Mesenteric fat pad (tissue), 1 donor: Measurements from ENCODE around the gene ABCC9. TPM values are rescaled to one million over a fixed set of nuclear protein-coding genes. Genes with fewer than 3 reads are reported as not detected.

ENCODE experiments used
- DNase-seq: peaks from one replicate; pipeline ENCODE4 v3.0.0-alpha.2; 2020; ENCODE audit warnings: low spot score
- total RNA-seq: library from RNA; stranded (reverse); fragmentation: NEBNext Ultra II Directional; extraction: Animal tissue kit (Norgen Biotek cat#: 25700); gene quantifications from one replicate; pipeline ENCODE4 v1.2.1, GENCODE V29; 2021
- donor health status: DM: yes; HTN: yes; CAD: no.

The ABCC9 gene
- total RNA-seq, 1 donor from 2014 or later: 55.1 TPM

DNA sequence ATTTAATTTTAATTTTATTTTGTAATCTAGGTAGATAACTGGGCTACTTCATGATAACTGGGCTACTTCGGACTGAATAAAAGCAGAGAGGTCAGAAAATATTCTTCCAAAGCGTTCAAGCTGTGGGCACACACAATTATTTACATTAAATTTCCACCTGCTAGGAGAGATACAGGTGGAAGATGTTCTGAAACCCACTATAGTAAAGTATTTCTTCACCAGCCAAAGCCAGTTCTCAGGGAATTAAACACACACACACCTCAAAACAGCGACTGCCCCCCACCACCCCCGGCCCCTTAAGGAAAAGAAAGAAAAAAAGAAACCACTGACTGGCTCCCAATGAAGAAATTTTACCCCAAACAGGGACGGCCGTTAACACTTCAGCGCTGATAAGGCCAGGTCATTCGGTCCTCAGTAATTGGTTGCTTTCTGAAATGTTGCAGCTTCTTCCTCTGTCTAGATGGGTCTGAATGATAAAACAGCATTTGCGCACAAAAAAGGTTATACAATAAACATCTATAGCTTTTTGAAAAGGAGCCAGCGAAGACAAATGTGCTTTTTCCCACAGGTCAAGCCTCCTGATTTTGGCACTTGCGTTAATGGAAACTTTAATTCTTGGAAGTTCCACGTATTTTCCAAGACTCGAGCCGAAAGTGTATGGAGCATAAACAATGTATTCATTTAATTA is 165.9 kb downstream of the ABCC9 start:
- DNase-seq: no peak

DNA sequence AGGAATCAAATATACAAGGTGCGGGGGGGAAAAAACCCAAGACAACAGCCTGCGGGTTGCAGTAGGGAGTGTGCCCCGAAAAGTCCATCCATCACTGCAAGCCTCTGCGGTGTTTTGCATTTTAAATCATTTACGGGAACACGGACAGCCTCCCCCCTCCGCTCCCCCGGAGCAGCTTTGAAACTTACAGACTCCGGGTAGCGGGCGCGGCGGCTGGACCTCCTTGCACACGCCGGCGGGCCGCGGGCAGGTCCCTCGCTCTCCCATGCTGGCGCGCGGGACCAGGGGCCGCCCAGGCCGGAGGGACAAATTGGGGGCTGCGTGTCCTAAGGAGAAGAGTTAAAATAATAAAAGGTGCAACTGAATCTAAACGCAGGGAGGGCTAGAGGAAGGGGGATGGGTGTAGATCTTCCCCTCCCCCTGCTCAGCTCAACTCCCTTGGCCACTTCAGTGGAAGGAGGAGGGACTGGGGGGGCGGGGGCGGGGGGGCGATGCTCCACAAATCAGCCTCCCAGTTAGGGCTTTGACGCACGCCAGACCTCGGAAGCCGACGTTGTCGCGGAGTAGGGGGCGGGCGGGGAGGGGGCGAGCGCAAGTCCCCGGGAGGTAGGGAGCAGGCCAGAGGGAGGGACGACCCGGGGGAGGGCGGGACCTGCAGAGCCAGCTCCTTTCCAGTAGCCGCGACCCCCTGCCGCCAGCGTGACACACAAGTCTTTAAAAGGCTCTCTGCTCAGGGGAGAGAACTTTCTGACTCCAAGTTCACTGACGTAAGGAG is 166.7 kb downstream of the ABCC9 start, which contains the start of gene KCNJ8:
KCNJ8 (minus strand) TSS at position 349 of the 775 bp plus-strand sequence. CDS start 1,090 bp downstream, outside the sequence.
- no peak for DNase-seq

DNA sequence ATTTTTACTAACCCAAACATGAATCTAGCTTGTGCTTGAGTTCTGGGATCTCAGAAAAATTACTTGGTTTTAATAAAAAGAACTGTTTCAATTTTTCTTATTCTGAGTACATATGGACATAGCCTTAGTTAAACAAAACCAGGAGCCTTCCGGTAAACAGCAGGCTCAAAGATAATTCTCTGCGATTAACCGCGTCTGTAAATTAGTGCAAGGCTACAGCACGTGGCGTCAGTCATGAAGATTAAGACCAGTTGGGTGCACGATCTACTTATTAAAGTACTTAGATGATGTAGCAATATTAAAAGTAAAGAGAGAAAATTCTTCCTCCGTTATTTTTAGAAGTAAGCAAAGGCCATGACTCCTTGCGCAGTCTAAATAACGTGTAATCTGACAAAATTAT is 167.4 kb downstream of the ABCC9 start:
- no peak for DNase-seq

GRCh38 chr12:21773263-21773741 is 167.9 kb downstream of the ABCC9 start:
- no peak for DNase-seq

- no peak for DNase-seq
Observed at GRCh38 chr12:21771311-21771710, 169.9 kb downstream of the ABCC9 start.

DNA sequence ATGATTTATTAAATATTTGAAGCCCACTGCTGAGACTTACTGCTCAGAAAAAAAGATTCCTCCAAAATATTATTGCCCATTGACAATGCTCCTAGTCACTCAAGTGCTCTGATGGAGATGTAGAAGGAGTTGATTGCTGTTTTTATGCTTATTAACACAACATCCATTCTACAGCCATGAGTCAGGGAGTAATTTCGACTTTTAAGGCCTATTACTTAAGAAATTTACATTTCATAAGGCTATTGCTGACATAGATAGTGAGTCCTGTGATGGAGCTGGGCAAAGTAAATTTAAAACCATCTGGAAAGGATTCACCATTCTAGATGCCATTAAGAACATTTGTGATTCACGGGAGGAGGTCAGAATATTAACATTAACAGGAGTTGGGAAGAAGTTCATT is 171.9 kb downstream of the ABCC9 start:
- DNase-seq: no peak

GRCh38 chr12:21766403-21766802 is 174.8 kb downstream of the ABCC9 start:
- DNase-seq: no peak

DNA sequence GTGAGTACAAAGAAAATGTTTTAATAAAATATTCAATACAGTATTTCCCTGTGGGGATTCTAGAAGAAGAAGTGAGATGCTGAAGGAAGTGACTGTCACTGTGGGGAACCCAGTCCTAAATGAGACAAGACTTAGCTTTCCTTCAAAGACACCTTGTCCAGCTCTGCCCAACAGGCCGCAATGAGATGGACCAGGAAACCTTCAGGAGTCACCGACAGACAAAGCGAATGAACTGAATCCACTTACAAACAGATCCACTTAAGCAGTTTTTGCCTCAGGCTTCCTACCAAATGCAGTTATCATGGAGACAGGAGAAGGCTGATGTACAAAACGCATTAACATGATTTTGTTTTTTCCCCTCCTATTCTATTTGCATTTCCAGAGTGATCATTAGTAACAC is 176.3 kb downstream of the ABCC9 start:
- DNase-seq: no peak

DNA sequence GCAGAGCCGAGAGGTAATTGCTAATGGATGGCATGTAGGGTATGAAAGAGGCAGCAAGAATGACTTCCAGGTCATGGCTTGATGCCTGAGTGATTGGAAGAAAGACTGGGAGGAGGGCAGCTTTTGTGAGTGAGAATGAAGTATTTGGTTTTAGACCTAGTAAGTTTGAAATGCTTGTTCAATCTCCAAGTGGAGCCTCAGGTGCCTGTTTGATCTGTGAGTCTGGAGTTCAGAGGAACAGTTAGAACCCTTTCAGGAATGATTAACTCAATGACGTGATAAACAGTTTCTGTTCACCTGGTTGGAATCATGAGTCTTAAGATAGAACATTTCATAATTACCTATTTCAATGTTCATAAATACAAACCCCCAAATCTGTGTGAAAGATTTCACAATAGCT is 177.2 kb downstream of the ABCC9 start:
- DNase-seq: no peak

DNA sequence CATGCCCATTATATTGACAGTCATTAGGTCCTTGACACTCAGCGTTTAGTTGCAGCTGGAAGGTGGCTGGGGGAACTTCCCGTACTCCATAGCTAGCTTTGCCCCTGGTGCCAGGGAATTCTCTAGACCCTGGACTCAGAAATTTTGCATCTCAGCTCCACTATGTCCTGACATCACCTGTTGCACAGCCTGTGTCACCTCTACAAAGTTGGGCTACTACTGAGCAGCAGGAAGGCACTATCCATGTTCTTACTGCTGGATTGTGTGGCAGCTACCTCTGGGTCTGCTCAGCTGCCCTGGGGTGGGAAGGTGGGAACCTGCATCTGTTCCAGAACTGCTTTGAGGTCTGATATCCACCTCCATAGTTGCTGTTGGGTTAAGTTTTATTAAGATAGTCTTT is 177.7 kb downstream of the ABCC9 start:
- no peak for DNase-seq

GRCh38 chr12:21759737-21760136 is 181.5 kb downstream of the ABCC9 start:
- DNase-seq: no peak

DNA sequence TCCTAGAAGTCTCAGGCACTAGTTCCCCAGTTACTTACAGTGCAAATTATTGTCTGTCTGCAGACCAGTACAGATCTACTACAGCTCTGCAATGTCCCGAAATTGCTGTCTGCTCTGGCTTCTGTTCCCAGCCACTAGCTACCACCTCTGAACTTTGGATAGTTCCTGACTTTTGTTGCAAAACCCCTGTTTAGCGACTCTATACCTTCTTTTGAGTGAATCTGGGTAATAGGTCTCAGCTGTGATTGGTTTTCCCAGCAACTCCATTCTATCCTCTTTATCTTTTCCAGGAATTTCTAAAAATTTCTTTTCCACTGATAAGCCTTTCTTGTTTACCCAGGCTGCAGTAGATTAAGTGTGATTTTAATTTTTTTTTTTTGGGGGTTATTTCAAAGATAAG is 183.5 kb downstream of the ABCC9 start:
- DNase-seq: no peak

- no peak for DNase-seq
Observed at GRCh38 chr12:21756699-21757098, 184.5 kb downstream of the ABCC9 start.

DNA sequence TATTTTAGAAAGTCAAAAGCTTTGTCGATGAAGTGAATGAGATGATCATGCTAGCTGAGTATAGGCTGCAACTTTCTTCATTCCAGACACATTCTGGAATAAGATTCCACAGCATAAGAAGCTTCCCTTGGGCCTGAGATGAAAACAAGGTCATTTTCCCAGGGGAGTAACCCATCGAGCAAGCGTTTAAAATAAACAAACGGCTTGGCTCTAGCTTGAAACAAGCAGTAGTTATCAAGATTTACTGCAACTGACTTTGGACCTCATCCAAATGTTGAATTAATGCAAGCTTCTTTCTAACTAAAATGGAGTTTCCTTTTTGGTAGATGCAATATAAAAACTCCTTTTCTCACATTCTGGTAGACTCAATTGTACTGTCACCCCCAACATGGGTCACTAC is 189.7 kb downstream of the ABCC9 start:
- no peak for DNase-seq

Other genes starting within 250 kb of the ABCC9 start
- gene KCNJ8, start 166.7 kb downstream of the ABCC9 start, total RNA-seq: 16.5 TPM
- 19.8 TPM for gene CMAS, start 104.8 kb upstream of the ABCC9 start, total RNA-seq